DMS53 treated with DMSO at 0.1 percent for 48 hours (cell line): ENCODE measurements around the gene XAB2.
A peak's percentile ranks its signal among the peaks of the same experiment; 100 is the strongest.

Source experiments
- DNase-seq: peaks from one replicate; lab custom pipeline; 2025; ENCODE audit not compliant: unreplicated experiment; lab: John Stamatoyannopoulos, UW

Gene XAB2

DNA sequence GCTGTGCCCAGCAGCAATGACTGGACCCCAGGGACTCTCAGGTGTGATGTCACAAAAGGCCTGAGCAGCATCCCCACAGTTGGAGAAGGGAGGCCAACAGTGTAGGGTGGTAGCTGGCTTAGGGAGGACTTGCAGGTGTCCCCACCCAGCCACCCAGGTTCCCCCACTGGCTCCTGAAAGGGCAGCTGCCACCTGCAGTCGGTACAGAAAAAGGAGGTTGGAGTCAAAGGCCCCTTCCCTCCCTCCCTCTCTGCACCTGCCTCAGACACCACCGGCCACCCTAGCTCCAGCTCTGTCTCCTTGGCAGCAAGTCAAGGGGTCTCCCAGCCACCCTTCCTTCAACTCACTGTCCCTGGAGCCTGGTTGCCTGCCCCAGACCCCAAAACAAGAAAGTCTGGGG lies 4.4 kb upstream of the XAB2 start, which contains the start of gene PCP2:
TSS of gene PCP2 (minus strand) at position 22 of the 400 bp plus-strand sequence. CDS start 262 bp downstream, outside the sequence.
- DNase-seq, result no peak

DNA sequence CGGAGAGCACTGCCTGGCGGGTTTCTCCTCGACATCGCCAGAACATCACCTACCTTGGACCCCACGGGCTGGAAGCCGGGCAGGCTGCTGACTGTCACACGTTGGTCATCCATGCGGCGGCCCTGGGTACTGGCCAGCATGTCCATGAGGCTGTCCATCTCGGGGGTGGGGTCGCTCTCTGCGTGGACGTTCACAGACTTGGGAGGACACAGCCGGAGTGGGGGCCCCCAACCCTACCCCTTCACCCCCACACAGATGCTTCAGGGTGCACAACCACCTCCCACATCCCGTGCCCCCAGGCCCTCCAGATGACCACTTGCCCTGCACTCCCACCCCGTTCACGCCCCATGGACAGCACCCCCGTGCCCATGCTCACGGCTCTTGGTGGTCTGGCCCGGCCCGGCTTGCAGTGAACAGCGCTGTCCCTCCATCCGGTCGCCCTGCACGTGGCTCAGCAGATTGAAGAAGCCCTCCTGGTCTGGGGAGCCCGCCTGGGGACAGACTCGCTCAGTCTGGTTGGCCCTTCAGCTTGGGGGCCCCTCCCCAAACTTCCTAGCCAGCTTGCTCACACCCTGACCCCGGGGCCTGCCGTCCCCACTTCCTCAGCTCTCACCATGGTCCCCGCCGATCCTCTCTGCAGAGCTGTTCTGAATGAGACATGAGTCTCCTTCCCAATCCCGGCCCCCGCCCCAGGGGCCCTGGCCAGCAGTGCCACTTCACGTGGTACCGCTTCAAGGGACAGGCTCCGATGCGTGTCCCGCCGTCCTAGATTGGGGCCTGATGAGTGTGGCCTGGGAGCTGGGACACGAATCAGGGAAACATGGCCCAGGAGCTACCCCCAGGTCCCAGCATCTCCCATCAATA lies 3.2 kb upstream of the XAB2 start:
- DNase-seq, result no peak

DNA sequence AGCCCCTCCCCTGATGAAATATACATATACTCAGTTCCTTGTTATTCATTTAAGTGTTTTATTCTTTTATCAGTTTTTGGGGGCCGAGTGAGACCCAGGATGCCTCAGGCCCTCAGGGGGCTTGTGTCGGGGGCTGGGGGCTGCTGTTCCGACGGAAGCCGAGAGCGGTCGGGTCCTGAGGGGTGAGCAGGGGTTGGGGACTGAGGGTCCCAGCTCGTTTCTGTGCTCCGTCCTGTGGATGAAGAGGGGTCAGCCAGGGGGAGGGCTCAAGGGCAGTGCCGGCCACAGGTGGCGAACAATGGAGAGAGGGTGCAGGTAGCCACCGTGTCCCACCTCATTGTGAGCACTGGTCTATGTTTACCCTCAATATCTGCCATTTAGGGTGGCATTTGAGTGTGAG lies 2.2 kb upstream of the XAB2 start:
- no peak for DNase-seq

DNA sequence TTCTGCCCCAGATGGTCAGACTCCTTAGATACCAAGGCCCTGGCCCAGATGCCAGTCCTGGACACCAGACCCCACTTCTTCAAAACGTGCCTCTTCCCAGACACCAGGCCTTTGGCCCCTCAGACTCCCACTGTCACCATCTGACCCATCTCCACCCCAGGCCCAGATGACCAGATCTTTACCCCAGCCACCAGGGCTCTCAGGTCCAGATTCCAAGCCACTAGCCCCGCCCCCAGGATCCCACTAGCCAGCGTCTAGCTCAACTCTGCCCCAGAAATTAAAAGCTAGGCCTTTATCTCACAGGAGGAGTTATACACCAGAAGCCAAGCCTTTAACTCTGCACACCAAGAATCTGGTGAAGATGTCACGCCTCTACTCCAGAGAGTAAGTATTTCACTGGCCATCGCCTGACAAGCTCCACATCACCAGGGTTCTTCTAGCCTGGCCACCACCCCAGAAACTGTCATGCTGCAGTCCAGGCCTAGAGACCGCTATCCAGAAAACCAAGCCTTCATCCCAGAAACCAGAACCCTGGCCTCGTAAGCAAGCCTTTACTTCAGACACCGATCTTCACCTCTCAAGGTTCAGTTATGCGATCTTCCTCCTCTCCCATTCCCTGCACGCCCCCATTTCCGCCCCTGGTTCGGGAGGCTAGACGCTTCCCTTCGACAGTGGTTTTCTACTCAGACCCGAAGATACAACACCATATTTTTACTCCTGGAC lies 595 bp downstream of the XAB2 start:
- DNase-seq, result no peak

DNA sequence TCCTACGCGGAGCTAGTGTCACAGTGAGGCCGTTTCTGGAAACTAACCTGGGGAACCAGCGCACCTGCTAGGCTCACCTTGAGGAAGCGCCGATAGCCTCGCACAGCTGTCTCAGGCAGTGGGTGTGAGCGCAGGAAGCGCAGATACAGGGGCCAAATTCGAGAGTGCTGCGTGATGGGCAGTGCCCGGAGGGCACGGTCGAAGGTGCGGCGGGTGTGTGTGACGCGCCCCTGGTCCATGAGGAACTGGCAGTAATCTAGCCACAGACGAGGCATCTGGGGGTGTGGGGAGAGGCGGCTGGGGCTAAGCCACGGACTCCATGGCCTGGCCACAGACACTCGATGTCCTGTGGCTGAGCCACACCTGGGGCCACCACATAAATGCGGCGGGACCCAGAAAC lies 2.2 kb downstream of the XAB2 start:
- DNase-seq, result no peak

DNA sequence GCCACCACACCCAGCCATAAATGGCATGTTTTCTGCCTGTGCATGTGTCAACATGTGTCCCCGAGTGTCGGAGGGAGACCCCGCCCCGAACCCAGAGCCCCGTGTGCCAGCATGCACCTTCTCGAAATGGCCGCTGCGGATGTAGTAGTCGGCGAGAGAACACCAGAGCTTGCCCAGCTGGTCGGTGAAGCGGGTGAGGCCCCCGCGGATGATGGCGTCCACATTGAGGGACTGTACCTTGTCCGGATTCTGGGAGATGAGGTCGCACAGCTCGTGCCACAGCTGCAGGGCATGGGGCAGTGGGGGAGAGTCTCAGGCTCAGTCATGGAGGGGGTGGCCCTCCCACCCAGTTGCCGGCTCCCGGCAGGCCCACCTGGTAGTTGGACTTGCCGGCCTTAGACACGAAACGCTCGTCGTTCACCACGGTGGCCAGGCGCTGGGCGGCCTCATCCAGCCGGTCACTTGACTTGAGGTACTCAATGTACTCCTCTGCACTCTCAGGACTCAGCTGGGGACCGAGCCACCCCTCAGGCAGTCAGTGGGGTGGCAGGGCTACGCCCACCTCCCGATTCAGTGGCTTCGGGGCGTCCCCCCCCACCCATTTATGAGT lies 3.5 kb downstream of the XAB2 start:
- no peak for DNase-seq

DNA sequence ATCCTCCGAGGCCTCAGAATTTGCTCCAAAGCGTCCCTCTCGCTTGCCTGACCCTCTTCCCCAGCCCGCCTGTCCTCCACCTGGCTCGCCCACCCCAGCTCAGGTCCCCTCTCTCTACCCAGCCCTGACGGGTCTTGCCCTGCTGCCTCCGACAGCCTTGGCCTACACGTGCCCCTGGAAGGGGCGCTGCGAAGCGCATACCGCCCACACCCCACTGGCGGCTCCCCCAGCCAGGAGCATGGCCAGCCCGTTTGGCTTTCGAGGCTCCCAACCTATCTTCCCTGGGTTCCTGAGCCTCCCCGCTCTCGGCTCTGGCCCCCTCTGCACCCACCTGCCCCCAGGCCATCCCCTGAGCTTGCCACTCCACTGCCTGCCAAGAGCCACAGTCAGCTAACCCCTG lies 4.5 kb downstream of the XAB2 start:
- DNase-seq, result no peak

DNA sequence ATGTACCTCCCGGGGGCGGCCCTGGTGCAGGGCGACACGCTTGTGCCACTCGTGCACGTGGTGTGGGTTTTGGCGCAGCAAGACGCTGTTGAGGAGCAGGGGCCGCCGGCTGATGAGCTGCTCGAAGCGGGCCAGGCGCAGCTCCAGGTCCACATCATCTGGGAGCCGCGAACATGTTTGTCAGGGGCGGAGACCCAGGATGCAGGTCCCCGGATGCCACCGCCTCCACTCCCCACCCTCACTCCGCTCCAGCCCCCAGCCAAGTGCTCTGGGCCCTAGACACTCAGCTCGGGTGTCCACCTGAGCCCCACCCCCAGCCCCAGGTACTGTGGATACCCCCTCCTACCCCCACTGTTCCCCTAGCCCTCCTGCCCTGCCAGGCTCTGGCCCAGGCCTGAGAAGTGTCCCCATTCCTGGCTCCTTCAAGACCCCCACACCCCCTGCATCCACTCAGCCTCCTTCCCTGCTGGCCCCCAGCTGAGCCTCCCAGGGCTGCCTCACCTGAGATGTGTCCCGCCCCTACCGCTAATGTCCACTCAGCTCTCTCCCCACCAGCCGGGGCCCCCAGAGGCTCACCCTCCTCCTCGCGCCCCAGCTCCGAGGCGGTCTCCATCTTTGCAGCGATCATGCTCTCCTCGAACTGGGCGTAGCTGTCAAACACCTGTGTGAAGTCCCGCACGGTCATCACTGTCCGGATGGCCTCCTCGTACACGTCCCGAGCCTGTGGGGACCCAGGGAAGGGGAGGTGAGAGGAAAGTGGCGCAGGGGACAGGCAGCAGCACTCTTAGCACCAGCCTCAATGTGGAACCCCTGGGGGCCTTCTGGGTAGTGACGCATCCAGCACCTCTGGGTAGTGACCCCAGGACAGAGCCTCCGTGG lies 5.4 kb downstream of the XAB2 start:
- no peak for DNase-seq

DNA sequence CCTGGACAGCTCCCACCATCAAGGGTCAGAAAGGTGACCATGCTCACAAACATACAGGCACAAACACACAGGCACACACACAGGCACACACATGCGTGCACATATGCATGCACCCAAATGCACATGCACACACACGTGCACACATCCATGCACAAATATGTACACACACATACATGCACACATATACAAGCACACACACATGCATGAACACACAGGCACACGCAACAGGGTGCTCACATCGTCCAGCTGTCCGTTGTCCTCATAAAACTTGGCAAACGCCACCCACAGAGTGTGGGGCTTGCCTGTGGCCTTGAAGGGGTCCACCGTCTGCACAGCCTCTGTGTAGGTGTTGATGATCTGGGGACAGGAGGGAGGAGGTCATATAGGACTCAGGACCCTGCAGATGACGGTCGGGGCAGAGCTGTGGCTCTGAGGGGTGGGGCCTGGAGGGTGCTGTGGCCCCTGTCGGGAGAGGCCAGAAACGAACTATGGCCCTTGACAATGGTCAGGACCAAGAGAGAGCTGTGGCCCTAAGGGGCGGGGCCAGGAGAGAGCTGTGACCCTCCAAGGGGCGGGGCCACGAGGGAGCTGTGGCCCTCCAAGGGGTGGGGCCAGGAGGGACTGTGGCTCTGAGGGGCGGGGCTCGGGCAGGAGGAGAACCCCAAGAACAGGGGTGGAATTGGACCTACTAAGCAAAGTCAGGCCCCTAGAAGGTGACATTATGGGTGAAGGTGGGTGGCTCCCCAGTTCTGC lies 6.2 kb downstream of the XAB2 start:
- DNase-seq, result no peak

DNA sequence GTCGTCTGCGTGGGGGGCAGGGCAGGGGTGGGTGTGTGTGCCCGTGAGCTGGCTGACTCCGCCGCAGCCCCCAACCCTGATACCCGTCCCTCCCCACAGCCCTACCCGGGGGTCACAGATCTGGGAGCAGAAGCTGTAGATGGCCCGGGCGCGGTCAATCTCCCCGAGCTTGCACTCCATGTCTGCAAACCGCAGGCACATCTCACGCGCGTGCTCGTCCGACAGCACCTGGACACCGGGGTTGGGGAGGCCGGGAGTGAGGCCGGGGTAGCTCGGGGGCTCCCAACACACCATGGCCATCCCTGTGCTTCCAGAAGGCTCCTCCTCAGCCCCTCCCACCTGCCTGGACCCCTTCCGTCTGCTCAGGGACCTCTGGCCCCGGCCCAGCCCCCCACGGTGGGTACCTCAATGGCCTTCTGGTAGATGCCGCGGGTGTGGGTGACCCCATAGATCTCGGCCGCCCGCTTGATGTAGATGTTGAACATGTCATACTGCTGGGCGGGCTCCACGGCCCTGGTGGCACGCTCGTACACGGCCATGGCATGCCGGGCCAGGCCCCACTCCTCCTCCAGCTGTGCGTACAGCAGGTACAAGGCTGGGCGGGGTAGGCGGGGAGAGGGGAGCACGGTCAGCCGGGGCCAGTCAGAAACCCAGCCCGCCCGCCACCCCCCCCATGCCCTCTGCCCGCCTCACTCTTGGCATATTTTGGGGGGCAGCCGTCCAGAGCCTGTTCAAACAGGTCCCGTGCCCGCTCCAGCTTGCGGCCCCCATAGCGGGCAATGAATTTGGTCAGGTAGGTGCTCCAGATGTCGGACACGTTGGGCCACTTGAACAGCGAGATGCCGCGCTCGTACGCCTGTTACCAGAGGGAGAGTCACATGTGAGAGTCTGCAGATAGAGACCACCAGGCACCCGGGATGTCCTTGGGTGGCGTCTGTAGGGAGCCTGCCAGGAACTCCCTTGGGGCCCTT lies 8.6 kb downstream of the XAB2 start:
- DNase-seq, result no peak

DNA sequence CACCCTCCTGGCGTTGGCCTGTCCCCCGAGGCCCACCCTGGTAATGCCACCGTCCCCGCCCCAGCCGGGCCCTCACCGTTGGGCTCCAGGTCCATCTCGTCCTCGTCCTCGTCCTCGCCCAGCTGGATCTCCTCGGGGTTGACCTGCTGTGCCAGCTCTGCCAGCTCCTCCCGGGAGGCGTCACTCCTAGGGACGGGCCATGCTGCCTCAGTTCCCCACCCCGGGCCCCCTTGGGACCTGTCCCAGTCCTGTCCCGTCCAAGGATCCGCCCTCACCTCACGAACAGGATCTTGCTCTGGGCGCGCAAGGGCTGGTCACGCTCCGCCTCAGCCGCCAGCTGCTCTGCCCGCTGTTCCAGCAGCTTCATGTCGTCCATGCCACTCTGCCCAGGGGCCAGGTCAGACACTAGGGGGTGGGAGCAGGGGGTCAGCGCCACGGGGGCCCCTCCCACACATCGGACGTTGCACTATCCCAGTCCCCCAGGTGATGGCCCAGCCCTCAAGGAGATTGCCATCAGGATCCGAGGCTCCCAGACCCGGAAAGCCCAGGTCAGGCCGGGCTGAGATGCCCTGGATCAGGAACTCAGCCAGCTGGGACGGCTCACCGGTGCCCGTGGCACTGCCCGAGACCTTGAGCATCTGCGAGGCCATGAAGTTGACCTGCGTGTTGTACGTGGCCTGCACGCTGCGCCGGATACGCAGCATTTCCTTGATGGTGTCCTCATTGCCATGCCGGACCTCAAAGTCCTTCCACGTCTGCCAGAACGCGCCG lies 9.5 kb downstream of the XAB2 start:
- DNase-seq, result peak; percentile 39

DNA sequence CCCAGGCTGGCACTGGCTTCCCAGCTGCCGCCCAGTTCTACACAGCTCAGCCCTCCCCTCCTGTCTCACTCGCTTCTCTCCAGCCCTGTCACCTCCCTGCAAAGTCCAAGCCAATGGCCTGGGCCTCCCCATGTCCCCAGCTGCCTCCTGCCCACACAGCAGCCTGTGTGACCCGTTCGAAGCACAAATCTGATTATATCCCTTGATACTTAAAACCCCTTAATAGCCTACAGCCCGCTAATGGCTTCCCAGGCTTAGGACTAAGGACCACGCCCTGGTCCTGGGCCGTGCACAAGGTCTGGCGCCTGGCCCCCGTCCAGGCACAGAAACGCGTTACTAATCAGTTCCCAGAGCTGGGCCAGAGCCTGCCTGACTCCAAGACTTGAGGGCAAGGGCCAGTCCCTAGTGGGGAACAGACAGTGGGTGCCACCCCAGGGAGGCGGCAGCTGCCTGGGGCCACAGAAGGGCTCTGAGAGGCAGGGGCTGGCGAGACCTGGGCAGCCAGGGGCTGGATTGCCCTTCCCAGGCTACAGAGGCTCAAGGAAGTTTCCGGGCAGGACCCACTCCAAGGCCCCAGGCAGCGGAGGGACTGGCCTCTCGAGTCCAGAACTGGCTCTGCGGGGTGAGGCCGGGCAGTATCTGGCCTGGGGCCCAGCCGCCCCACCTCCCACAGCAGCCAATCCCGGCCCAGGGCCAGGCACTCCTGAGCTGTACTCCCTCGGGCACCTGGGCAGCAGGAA lies 10.4 kb downstream of the XAB2 start:
- DNase-seq, result peak; percentile 30

DNA sequence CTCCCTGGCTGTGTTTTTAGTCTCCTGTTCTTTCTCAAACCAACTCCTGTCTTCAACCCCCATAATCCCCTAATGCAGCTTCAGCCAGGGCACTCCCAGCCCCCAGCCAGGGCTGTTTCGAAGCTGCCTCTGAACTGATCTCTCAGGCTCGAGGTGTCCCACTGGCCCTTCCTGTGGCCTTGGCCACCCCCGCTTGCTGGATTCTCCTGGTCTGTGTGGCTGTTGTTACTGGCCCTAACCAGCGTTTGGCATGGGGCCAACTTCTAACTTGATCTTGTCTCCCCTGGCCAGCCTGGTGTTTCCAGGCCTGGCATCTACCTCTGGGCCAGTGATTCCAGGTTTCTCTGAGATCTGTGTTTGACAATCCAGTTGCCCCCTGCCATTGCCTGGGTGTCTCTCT lies 11.0 kb downstream of the XAB2 start:
- DNase-seq, result no peak

DNA sequence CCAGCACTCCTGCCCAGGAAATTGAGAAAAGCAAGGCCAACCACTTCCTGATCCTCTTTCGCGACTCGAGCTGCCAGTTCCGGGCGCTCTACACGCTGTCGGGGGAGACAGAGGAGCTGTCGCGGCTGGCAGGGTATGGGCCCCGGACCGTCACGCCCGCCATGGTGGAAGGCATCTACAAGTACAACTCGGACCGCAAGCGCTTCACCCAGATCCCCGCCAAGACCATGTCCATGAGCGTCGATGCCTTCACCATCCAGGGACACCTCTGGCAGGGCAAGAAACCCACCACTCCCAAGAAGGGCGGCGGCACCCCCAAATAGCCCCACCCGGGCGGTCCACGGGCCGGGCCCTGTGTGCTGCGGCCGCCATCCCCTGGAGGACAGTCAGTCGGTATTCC lies 11.6 kb downstream of the XAB2 start:
- no peak for DNase-seq

DNA sequence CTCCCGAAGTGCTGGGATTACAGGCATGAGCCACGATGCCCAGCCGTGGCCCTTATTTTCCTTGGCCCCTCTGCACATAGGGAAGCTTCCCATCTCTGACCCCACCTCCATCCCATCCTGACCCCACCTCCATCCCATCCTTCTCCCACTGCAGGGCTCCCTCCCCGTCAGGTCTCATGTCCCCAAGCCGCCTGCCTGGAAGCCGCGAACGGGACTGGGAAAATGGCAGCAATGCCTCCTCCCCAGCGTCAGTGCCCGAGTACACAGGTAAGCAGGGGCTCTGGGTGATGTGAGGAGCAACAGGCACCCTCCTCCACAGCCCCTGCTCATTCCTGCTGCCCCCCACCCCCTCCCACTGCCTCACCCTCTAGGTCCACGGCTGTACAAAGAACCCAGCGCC lies 12.2 kb downstream of the XAB2 start:
- no peak for DNase-seq

DNA sequence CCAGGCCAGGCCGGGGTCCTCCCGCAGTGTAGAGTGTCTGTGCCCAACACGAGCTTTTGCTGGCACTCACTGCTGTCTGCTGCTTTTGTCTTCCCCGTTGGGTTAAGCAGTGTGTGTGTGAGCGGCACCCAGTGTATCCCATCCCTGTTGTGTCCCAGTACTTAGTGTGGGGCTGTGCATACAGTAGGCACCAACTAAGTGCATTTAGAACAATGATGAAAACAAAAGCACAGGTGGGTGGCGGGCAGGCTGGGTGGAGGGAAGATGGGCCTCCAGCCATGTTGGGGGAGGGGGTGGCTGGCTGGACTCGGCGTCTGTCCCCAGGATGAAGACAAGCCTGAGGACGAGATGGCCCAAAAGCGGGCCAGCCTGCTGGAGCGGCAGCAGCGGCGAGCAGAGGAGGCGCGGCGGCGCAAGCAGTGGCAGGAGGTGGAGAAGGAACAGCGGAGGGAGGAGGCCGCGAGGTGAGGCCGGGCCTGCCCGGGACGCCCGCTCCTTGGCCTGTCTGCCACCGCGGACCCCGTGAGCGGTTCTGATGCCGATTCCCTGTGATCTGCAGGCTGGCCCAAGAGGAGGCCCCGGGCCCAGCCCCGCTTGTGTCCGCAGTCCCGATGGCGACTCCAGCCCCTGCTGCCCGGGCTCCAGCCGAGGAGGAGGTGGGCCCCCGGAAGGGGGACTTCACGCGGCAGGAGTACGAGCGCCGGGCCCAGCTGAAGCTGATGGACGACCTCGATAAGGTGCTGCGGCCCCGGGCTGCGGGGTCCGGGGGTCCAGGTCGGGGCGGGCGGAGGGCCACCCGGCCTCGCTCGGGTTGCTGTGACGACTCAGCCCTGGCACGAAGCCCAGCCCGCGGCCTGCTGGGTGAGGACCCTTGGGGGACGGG lies 14.2 kb downstream of the XAB2 start:
- no peak for DNase-seq
